Mucosa of descending colon (tissue), 3 donors: ENCODE data around the gene IGLL1. TPM values are rescaled to one million over a fixed set of nuclear protein-coding genes. Genes with fewer than 3 reads are reported as not detected.
"Not testable (repeated sequence)": the region's sequence is repeated elsewhere in the genome, so short reads cannot be mapped to it uniquely, and the experiment has no call there.

Source experiments
- ATAC-seq: fragments of 200-7000 bp; cut with Tn5 transposase; one replicate; pipeline ENCODE4 v1.9.1; 2020; ENCODE audit warnings: mild to moderate bottlenecking, moderate library complexity
- DNase-seq, 3 donors: peaks; one replicate each; pipeline ENCODE4 v3.0.0-alpha.2; 2020
- H3K36me3 ChIP-seq: fragments of 200-600 bp; one replicate; pipeline ENCODE4 v1.8.0; 2021; ENCODE audit warnings: low read depth, mild to moderate bottlenecking
- H3K4me1 ChIP-seq: fragments of 200-600 bp; one replicate; pipeline ENCODE4 v1.8.0; 2021; ENCODE audit warnings: low read depth, mild to moderate bottlenecking
- H3K4me3 ChIP-seq: fragments of 200-600 bp; one replicate; pipeline ENCODE4 v1.8.0; 2021; ENCODE audit warnings: mild to moderate bottlenecking
- H3K9me3 ChIP-seq: fragments of 200-600 bp; one replicate; pipeline ENCODE4 v1.8.0; 2021; ENCODE audit warnings: mild to moderate bottlenecking
- CTCF ChIP-seq: fragments of 200-600 bp; IDR thresholded peaks from one replicate; pipeline ENCODE4 v1.8.0; 2022; ENCODE audit warnings: antibody characterized with exemption, mild to moderate bottlenecking
- intact Hi-C, 2 donors: fragments of 100-400 bp; cut with DNase I in 1 of 2; cut with micrococcal nuclease in 1 of 2; formaldehyde crosslinking; loops; one replicate each; pipeline versions ENCODE4 v1.11.0 to v1.11.1; 2022; cut with DNase I, micrococcal nuclease
- total RNA-seq, 3 donors: library from RNA; stranded (reverse); fragmentation: NEBNext Ultra II Directional in 2 of 3; extraction: Animal tissue kit (Norgen Biotek cat#: 25700) in 2 of 3; gene quantifications; one replicate each; pipeline versions ENCODE4 v1.2.1 to v1.2.4, GENCODE V29; 2021 to 2023
- donor health status: DM: no; HTN: no; CAD: no; lungs with moderate emphysema.
- donor health status: DM: no; HTN: no; CAD: no.
- donor health status: DM: no; HTN: yes; CAD: no.

The IGLL1 gene
- total RNA-seq, 3 donors from 2014 or later = not detected

DNA sequence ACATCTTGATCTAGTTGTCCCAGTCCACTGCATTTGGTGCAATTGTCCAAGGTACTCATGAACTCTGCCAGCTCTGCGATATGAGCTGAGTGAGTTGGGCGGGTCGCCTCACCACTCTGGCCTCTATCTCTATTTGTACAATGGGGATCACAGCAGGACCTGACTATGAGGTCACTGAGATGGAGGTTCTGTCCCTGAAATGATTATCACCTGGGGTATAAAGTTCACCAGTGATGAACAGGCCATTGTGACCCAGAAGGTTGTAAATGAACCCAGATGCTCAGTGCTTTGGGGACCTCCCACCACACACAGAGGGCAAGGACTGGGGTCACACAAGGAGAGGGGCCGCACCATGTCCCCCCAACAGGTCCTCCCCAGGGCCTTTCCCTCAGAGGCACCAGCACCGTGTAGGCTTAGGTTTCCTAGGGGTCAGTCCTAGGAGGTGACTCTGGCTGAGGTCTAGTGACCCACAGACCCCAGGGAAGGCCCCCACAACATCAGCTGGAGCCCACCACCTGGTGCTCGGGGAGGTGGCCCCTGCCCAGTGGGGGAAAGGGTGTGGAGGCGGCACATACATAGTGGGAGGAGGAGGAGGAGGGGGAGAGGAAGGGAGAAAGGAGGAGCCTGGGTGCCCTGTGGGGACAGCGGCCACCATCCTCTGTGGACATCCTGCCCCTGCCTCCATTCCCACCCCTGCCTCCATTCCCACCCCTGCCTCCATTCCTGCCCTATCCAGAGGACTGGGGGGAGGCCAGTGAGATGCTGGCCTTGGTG is 25.0 kb upstream of the IGLL1 start:
- no peak for TF ChIP-seq CTCF
- DNase-seq (no peak), ATAC-seq (no peak)
- H3K36me3 ChIP-seq = no peaks in the 10 kb centered on the region
- no peaks in the 10 kb centered on the region for H3K4me1 ChIP-seq
- intact Hi-C loops = no loop called here
- no peak overlapping the region for H3K4me3 ChIP-seq
- H3K9me3 ChIP-seq = no peaks in the 10 kb centered on the region

- ATAC-seq = no peak
- DNase-seq = no peak
- TF ChIP-seq CTCF = no peak
- H3K9me3 ChIP-seq = no peaks in the 10 kb centered on the region
- no peak overlapping the region for H3K4me3 ChIP-seq
- no peaks in the 10 kb centered on the region for H3K36me3 ChIP-seq
- H3K4me1 ChIP-seq = no peaks in the 10 kb centered on the region
- intact Hi-C loops = no loop called here
Measured at GRCh38 chr22:23603266-23603665, 23.2 kb upstream of the IGLL1 start.

GRCh38 chr22:23598805-23599518 is 18.9 kb upstream of the IGLL1 start:
- Histone ChIP-seq H3K9me3 (no peaks in the 10 kb centered on the region), H3K36me3 (no peaks in the 10 kb centered on the region), H3K4me1 (no peaks in the 10 kb centered on the region), H3K4me3 (no peak overlapping the region)
- no peak for TF ChIP-seq CTCF
- no peak for DNase-seq
- no peak for ATAC-seq
- intact Hi-C loops = no loop called here

DNA sequence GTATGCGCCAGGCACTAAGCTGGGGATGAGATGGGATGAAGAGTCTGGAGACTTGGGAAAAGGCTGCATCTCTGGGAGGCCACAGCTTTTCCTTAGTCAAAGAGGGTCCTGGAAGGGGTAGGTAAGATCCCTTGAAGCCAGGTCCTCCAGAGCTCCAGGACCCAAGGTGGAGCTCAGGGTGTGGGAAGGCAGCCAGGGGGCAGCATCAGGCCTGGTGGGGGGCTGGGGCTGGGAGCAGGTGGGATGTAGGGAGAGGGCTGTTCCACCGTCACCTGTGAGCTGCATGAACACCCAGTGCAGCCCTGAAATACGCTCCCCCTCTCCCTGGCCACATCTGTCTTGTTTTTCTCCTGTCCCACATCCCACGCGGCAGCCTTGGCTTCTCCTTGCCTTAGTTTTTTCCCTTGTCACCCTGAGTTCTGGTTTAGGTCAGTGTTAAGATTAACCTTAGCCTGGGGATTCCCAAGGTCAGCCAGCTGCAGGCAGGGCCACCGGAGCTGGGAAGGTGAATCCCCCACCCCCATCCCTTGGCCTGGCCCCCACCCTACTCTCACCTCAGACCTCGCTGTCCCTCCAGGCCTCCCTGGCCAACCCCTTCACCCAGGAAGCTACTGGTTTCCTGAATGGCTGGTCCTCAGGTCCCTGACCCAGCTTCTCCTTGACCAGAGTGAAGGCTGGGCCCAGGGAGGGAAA is 17.6 kb upstream of the IGLL1 start:
- H3K4me1 ChIP-seq, H3K9me3 ChIP-seq, intact Hi-C loops, DNase-seq, H3K36me3 ChIP-seq, H3K4me3 ChIP-seq, ATAC-seq: not testable (repeated sequence)

- H3K9me3 ChIP-seq, intact Hi-C loops, H3K4me1 ChIP-seq, H3K36me3 ChIP-seq, H3K4me3 ChIP-seq, ATAC-seq, DNase-seq: not testable (repeated sequence)
Measured at GRCh38 chr22:23595904-23596303, 15.8 kb upstream of the IGLL1 start.

DNA sequence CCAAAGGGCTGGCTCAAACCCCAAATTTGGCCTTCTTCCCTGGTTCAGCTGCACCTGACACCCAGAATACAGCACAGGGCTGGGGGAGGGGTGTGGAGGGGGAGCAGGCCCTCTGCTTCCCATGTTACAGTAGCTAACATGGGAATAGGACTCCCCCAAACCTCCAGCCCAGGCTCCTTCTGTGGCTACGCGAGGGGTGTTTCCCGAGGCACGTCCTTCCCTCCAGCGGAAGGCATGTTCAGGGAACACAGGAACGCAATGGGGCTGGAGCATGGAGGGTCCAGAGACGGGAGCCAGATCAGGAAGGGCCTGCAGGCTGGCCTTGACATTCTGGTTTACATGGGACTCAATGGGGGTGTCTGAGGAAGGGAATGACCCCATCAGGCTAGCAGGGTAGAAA is 11.8 kb upstream of the IGLL1 start:
- DNase-seq (peak in 1 of 3 donors; percentile 42), ATAC-seq (no peak)
- TF ChIP-seq CTCF = no peak
- H3K36me3 ChIP-seq = no peaks in the 10 kb centered on the region
- no peak overlapping the region for H3K4me3 ChIP-seq
- intact Hi-C loops = no loop called here
- no peaks in the 10 kb centered on the region for H3K4me1 ChIP-seq
- H3K9me3 ChIP-seq = no peaks in the 10 kb centered on the region
